ENCODE measurements around the gene ASB2. TPM values are rescaled to one million over a fixed set of nuclear protein-coding genes. Genes with fewer than 3 reads are reported as not detected.

The ASB2 gene
- total and polyA plus RNA-seq, 2 of the 8 experiments (the other 6 are each of a cell fraction or from before 2014, with no cell fraction given), result 1.0 to 2.1 TPM

- no peak for TF ChIP-seq SP1 (IDR thresholded peaks at IDR 0.05; ENCODE audit: low read depth, low read length)
Measured at GRCh38 chr14:93930296-93930988, 45.9 kb downstream of the ASB2 start (continued).
